Stimulated activated CD4-positive, alpha-beta T cell treated with anti-CD3 and anti-CD28 coated beads, Interleukin-1b, Interleukin-23, amount 100 ng/mL, for 48 hours (primary cell): ENCODE measurements around the gene PUM1.
"Not testable (repeated sequence)": the region's sequence is repeated elsewhere in the genome, so short reads cannot be mapped to it uniquely, and the experiment has no call there.

ENCODE experiments used
- DNase-seq: peaks from one replicate; pipeline ENCODE4 v3.0.0-alpha.2; 2020

Gene PUM1

DNA sequence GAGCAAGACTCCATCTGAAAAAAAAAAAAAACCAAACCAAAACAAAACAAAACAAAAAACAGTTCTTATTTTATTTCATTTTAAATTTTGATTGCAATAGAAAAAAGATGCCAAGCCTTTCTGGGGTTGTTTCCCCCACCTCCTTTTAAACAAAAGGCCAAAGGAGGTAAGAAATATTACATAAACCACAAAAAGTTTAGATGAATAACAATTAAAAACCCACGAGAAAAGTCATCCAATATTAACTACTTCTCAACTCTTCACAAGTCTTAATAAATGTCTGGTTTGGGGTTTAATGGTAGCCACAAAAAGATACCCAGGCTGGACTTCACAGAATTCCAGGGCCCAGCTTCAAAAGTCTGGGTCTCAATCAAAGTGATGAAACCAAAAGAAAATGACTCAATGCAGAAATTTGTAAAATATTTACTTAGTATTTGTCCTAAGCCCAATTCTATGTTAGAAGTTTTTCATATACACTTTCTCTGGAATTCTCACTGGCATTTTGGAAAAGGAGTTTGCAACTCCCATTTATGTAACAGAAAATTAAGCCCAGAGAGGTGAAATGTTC is 110.0 kb downstream of the PUM1 start:
- DNase-seq = no peak

GRCh38 chr1:30953685-30954084 is 111.8 kb downstream of the PUM1 start:
- no peak for DNase-seq

DNA sequence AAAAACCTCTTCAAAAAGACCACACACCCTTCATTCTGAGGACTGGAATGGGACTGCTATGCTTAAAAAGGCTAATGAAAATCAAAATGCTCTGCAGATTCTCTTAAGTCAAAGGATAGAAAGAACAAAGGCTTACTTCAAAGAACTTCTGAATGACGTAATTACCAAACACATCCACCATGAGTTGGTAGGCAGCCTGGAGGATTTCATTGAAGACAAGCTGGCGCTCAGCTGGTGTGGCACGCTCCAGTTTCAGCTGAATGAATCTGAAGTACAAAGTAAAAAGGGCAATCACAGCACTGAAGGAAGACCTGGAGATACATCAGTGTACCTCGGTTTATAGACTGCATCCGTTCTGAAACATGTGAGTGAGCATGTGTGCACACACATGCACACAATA is 113.4 kb downstream of the PUM1 start:
- DNase-seq = no peak

- no peak for DNase-seq
Observed at GRCh38 chr1:30950700-30951099, 114.8 kb downstream of the PUM1 start.

DNA sequence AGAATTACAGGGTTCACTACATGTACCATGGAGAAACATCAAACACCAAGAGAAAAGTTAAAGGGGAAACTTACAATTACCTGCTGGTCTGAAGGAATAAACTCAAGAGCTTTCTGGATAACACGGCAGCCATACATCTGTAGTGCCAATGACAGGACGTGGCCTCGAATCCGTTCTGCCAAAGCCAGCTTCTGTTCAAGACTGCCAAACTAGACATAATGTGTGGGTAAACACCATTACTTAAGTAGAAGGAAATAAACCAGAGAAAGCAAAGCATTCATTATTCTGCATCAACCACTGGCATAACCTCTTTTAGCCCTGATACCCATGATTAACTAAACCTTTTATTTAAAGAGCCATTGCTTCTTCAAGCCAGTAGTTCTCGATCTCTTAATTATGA is 115.5 kb downstream of the PUM1 start:
- DNase-seq = no peak

- DNase-seq = not testable (repeated sequence)
Observed at GRCh38 chr1:30949487-30949838, 116.1 kb downstream of the PUM1 start.

- not testable (repeated sequence) for DNase-seq
Observed at GRCh38 chr1:30948813-30949486, 116.6 kb downstream of the PUM1 start.

DNA sequence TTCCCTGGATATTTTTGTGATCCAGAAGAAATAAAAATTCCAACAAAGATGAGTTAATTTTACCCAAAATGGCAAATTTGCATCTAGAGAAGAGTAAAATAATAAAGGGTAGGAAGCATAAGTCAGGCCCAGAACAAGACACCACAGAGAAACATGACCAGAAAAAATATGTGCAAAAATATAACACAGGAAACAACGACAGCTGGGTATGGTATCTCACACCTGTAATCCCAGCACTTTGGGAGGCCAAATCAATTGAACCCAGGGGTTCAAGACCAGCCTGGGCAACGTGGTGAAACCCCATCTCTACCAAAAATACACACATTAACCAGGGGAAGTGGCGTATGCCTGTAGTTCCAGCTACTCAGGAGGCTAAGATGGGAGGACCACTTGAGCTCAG is 117.2 kb downstream of the PUM1 start:
- DNase-seq = no peak

- no peak for DNase-seq
Observed at GRCh38 chr1:30947212-30947611, 118.3 kb downstream of the PUM1 start.

GRCh38 chr1:30942326-30942963 is 123.1 kb downstream of the PUM1 start:
- no peak for DNase-seq

GRCh38 chr1:30940541-30940940 is 125.0 kb downstream of the PUM1 start:
- no peak for DNase-seq

DNA sequence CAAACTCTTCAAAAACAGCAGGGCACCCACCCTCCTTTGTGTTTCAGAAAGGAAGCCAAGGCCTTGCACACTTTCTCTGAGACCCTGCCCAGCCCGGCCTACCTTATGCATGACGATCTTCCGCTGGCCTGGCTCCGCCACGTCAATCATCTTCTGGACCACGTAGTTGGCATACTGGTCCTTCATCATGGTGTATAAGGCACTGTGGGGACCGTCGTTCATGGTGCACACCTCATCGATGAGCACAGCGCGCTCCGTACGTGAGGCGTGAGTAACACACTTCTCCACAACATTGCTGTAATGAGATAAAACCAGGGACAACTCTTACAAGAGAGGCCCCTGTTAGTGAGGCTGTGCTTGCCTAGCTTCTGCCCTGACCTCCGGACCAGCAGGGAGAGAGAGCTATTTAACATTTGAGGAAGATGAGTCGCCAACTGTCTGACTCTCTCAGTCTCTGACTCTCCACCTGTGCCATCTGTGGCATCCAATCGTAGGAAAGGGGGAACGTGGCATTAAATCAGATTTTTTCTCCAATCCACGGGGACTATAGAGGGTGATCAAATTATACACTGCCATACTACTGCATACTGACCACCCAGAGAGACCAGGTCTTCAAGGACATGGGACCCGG is 128.9 kb downstream of the PUM1 start:
- DNase-seq = no peak

GRCh38 chr1:30935758-30936157 is 129.8 kb downstream of the PUM1 start:
- not testable (repeated sequence) for DNase-seq

DNA sequence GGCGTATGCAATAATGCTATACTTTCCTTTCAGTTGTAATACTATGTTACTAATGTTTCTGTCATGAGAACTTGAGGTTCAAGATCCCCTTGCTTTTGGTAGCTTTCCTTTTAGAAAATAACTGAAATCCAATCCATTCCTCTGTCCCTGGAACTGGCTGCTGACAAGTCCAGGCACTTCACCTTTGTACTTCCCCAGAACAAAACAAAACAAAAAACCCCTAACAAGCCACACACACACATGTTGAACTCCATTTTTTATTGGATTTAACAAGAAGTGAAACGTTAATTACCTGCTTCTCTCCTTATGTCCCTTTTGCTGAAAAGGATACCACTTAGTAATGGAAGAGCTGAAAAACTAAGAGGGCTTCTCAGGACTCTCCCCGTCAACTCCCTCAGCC is 130.9 kb downstream of the PUM1 start:
- no peak for DNase-seq

DNA sequence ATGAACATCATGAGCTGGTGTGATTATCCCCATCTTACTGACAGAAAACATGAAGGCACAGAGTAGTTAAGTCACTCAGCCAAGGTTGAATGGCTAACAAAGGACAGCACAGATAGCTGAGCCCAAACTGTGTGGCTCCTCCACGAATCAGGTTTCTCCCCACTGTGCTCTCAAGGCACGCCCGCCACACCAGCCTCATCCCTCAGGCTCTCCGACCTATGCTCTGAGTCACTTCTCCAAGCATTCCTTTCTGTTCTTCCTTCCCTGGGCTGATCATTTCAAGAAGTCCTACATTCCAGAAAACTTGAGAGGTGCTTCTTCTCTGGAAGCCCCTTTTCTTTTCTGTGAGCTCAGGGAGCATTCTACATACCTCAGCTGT is 131.7 kb downstream of the PUM1 start:
- no peak for DNase-seq

- DNase-seq = no peak
Observed at GRCh38 chr1:30930631-30931173, 134.8 kb downstream of the PUM1 start.

DNA sequence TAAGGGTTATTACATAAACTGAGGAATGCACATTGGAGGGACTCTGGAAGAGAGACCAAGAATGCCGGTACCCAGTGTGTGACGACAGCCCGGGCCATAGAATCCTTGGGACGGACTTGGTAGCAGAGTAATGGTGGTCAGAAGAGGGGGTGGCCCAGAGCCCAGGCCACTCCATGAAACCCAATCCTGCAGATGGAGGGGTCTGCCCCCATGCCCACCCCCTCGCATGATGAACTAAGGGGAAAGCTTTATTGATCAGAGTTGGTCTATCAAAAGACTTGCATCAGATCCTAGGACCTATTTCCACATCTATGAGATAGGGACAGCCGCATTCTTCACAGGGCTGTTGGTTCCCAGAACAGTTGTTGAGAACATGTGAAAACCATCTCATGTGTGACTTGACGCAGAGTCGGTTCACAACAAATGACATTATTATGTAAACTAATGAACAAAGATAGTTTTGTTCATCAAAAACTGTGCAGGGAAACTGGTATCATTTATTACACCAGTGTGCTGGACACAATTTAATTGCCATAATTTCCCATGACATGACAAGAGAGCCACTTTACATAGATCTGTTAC is 135.5 kb downstream of the PUM1 start:
- DNase-seq = no peak

GRCh38 chr1:30929135-30929889 is 136.2 kb downstream of the PUM1 start:
- DNase-seq = peak; percentile 40

DNA sequence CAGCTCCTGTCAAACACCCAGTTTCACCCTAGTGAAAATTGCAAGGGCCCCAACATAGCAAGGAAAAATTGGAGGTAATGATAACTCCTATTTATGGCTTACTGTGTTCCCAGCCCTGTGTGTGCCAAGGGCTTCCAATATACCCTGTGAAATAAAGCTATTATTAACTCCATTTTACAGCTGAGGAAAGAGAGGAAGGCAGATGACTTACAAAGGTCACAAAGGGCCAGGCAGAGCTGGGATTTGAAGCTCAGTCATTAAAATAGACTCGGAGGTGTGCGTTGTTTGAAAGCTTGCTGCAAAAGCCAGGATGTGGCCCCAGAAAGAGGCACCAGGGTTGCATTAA is 136.8 kb downstream of the PUM1 start:
- no peak for DNase-seq

- DNase-seq = no peak
Observed at GRCh38 chr1:30928171-30928570, 137.3 kb downstream of the PUM1 start.

DNA sequence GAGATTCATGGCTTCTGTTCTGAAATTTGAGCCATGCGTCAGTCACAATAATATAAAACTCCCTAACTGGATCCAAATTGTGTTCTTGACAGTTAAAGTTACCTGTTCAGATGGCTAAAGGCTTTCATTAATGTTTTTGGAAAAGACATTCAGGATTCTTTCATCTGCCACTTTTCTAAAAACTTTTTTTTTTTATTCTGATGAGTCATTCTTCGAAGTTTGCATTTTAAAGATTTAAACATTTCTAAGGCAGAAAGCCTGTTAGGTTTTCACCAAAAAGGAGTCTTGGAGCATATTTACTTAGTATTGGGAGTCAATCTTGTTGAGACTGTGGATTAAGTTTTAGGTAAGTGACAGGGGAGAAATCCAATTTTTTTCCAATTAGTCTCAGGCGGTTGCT is 138.1 kb downstream of the PUM1 start:
- DNase-seq = no peak

DNA sequence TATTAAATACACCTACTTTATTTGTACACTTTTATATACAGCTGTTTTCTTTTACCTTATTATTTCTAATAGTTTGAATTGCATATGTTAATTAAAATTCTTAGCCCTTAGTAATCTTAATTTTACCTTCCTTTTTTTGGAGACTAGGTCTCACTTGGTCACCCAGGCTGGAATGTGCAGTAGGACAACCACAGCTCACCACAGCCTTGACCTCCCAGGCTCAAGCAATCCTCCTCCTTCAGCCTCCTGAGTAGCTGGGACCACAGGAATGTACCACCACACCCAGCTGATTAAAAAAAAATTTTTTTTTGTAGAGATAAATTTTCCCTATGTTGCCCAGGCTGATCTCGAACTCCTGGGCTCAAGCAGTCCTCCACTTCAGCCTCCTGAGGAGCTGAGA is 141.9 kb downstream of the PUM1 start:
- DNase-seq = no peak

DNA sequence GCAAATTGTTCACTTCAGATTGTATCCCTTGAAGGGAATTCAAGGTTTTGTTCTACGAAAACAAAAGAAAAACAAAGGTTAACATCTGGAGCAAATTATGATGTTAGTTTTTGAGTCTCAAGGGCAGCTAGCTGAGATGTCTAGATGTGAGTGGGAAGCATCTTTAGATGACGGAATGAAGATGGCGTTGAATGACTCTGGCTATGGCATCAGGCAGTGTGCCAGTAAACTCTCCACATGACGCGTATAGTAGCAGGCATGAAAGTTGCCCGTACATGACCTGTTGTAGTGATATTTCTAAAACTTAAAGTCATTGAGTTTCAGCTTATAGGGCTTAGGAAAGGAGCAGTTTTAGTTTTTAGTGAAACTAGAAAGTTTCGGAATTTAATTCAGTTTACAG is 144.7 kb downstream of the PUM1 start:
- DNase-seq = no peak
